RWPE2 (cell line): ENCODE measurements around the gene KRT2.

Experiments used
- ATAC-seq: fragments of 200-7000 bp; cut with Tn5 transposase; 3 replicates; pipeline ENCODE4 v1.9.1; 2021; ENCODE audit warnings: low read depth
- DNase-seq: peaks from one replicate; pipeline ENCODE4 v3.0.0-alpha.2; 2020; ENCODE audit warnings: low spot score
- H3K27ac ChIP-seq: fragments of 450-650 bp; 2 replicates; pipeline ENCODE4 v1.5.1; 2017; ENCODE audit warnings: mild to moderate bottlenecking; ENCODE audit not compliant: poor library complexity, severe bottlenecking
- H3K27me3 ChIP-seq: fragments of 250-450 bp; sonication (Bioruptor Pico); 2 replicates; pipeline ENCODE4 v1.5.1; 2021; ENCODE audit warnings: mild to moderate bottlenecking, moderate library complexity; ENCODE audit not compliant: insufficient read depth, poor library complexity, severe bottlenecking
- H3K36me3 ChIP-seq: fragments of 250-450 bp; sonication (Bioruptor Pico); 2 replicates; pipeline ENCODE4 v1.5.1; 2020; ENCODE audit warnings: low read depth, mild to moderate bottlenecking, moderate library complexity
- H3K4me1 ChIP-seq: fragments of 250-450 bp; sonication (Bioruptor Pico); 2 replicates; pipeline ENCODE4 v1.5.1; 2021; ENCODE audit warnings: mild to moderate bottlenecking, moderate library complexity; ENCODE audit not compliant: insufficient read depth, poor library complexity, severe bottlenecking
- H3K4me3 ChIP-seq: fragments of 250-450 bp; sonication (Bioruptor Pico); 2 replicates; pipeline ENCODE4 v1.5.1; 2021; ENCODE audit warnings: mild to moderate bottlenecking, moderate library complexity; ENCODE audit not compliant: severe bottlenecking
- H3K9me3 ChIP-seq: fragments of 250-450 bp; sonication (Bioruptor Pico); 2 replicates; pipeline ENCODE4 v1.5.1; 2021; ENCODE audit warnings: mild to moderate bottlenecking, moderate library complexity; ENCODE audit not compliant: severe bottlenecking
- CTCF ChIP-seq: fragments of 450-650 bp; IDR thresholded peaks from one replicate; pipeline ENCODE4 v1.5.1; 2017; ENCODE audit warnings: mild to moderate bottlenecking, moderate library complexity; ENCODE audit not compliant: poor library complexity, severe bottlenecking

Gene KRT2

GRCh38 chr12:52692254-52692653, 40.2 kb upstream of the KRT2 start:
- H3K36me3 ChIP-seq = no peaks in the 10 kb centered on the region
- no peaks in the 10 kb centered on the region for H3K9me3 ChIP-seq
- DNase-seq (no peak), ATAC-seq (no peak)
- H3K4me1 ChIP-seq = peaks cover 7% of the 10 kb centered on the region
- no peak for TF ChIP-seq CTCF
- H3K27me3 ChIP-seq = peaks cover 4% of the 10 kb centered on the region
- H3K27ac ChIP-seq = no peak overlapping the region
- H3K4me3 ChIP-seq = no peak overlapping the region

GRCh38 chr12:52691841-52692150, 39.8 kb upstream of the KRT2 start:
- no peaks in the 10 kb centered on the region for H3K36me3 ChIP-seq

GRCh38 chr12:52691076-52691840, 39.2 kb upstream of the KRT2 start:
- peaks cover 7% of the 10 kb centered on the region for H3K4me1 ChIP-seq
- H3K27me3 ChIP-seq = peaks cover 4% of the 10 kb centered on the region
- ATAC-seq (peak; percentile 37; the same call in 2 of the 3 replicates), DNase-seq (no peak)
- H3K4me3 ChIP-seq = peak overlapping the region; percentile 7
- no peaks in the 10 kb centered on the region for H3K9me3 ChIP-seq
- no peak for TF ChIP-seq CTCF
- no peak overlapping the region for H3K27ac ChIP-seq
- no peaks in the 10 kb centered on the region for H3K36me3 ChIP-seq

More at GRCh38 chr12:52691841-52692150, 39.8 kb upstream of the KRT2 start:
- ATAC-seq = no peak
- peaks cover 7% of the 10 kb centered on the region for H3K4me1 ChIP-seq
- no peak for TF ChIP-seq CTCF
- peaks cover 4% of the 10 kb centered on the region for H3K27me3 ChIP-seq
- H3K4me3 ChIP-seq = no peak overlapping the region
- H3K27ac ChIP-seq = no peak overlapping the region
- no peak for DNase-seq
- no peaks in the 10 kb centered on the region for H3K9me3 ChIP-seq

GRCh38 chr12:52690351-52691075, 38.5 kb upstream of the KRT2 start:
- Histone ChIP-seq H3K4me1 (peaks cover 7% of the 10 kb centered on the region), H3K4me3 (peak overlapping the region; percentile 7), H3K27me3 (peaks cover 4% of the 10 kb centered on the region), H3K27ac (no peak overlapping the region), H3K36me3 (no peaks in the 10 kb centered on the region), H3K9me3 (no peaks in the 10 kb centered on the region)
- ATAC-seq (no peak), DNase-seq (no peak)
- TF ChIP-seq CTCF = no peak

GRCh38 chr12:52689936-52690335, 37.9 kb upstream of the KRT2 start:
- TF ChIP-seq CTCF = no peak
- H3K9me3 ChIP-seq = no peaks in the 10 kb centered on the region
- no peak overlapping the region for H3K27ac ChIP-seq
- no peak for DNase-seq
- no peaks in the 10 kb centered on the region for H3K36me3 ChIP-seq
- peaks cover 4% of the 10 kb centered on the region for H3K27me3 ChIP-seq
- H3K4me1 ChIP-seq = peaks cover 7% of the 10 kb centered on the region
- no peak overlapping the region for H3K4me3 ChIP-seq
- no peak for ATAC-seq
